GM12878 (cell line): Measurements from ENCODE around the gene KLRF1.
A peak's percentile ranks its signal among the peaks of the same experiment; 100 is the strongest.

ENCODE experiments used
- BHLHE40 ChIP-seq, 2 experiments: fragments of 450-650 bp in 1 of 2; IDR thresholded peaks; 2 replicates each; pipeline ENCODE4 v1.6.1; 2011 to 2017; ENCODE audit warnings: low read depth in 2 of 2, borderline replicate concordance in 1 of 2, improper control_type of control experiment in 1 of 2, low read length in 1 of 2, mild to moderate bottlenecking in 1 of 2
- CEBPB ChIP-seq, 2 experiments: fragments of 150-350 bp in 1 of 2; IDR thresholded peaks; 2 replicates each; pipeline ENCODE4 v1.6.1; 2012 to 2014; ENCODE audit warnings: low read depth in 2 of 2, low read length in 2 of 2, borderline replicate concordance in 1 of 2, inconsistent platforms in 1 of 2
- ETV6 ChIP-seq, 2 experiments: fragments of 450-650 bp in 1 of 2; IDR thresholded peaks in 1 of 2; conservative IDR thresholded peaks in 1 of 2; 2 replicates each; pipeline ENCODE4 v1.6.1; 2014; ENCODE audit warnings: antibody characterized with exemption in 1 of 2, borderline replicate concordance in 1 of 2, low read depth in 1 of 2, mild to moderate bottlenecking in 1 of 2, moderate library complexity in 1 of 2
- EZH2 ChIP-seq: IDR thresholded peaks from 2 replicates; pipeline ENCODE4 v1.6.1; 2012; ENCODE audit warnings: low read depth, mild to moderate bottlenecking, control low read depth, inconsistent platforms, low read length, borderline replicate concordance; ENCODE audit not compliant: control insufficient read depth
- RBBP5 ChIP-seq: fragments of 200-600 bp; sonication (generic); conservative IDR thresholded peaks from 2 replicates; pipeline ENCODE4 v1.6.1; 2016
- SIX5 ChIP-seq: IDR thresholded peaks from 2 replicates; pipeline ENCODE4 v1.6.1; 2011; ENCODE audit warnings: mild to moderate bottlenecking, low read depth, low read length, moderate library complexity; ENCODE audit not compliant: severe bottlenecking
- STAT1 ChIP-seq: fragments of 450-650 bp; conservative IDR thresholded peaks from 2 replicates; pipeline ENCODE4 v1.6.1; 2014; ENCODE audit warnings: antibody characterized with exemption, mild to moderate bottlenecking
- TAF1 ChIP-seq: IDR thresholded peaks from 2 replicates; pipeline ENCODE4 v1.6.1; 2011; ENCODE audit warnings: mild to moderate bottlenecking, low read depth, low read length, borderline replicate concordance
- ZBTB11 ChIP-seq: fragments of 450-650 bp; formaldehyde crosslinking; IDR thresholded peaks from 2 replicates; pipeline ENCODE4 v1.5.0; 2022; ENCODE audit warnings: mild to moderate bottlenecking, missing genetic modification characterization
- ZNF274 ChIP-seq: IDR thresholded peaks from one replicate; pipeline ENCODE4 v1.8.0; 2011; ENCODE audit not compliant: insufficient read length, insufficient read depth
- TF ChIP-seq, protein P1 (sequence below): IDR thresholded peaks from 2 replicates; pipeline ENCODE4 v1.6.1; 2012; ENCODE audit warnings: low read depth, low read length, improper control_type of control experiment

- TF ChIP-seq ETV6 (conservative IDR thresholded peaks at IDR 0.05 in 1 of 2, IDR thresholded peaks at IDR 0.05 in 1 of 2; ENCODE audit: borderline replicate concordance in 1 of 2, low read depth in 1 of 2) (no peak; a peak in 1 of 4 replicates), ZBTB11 (CRISPR knock-in tag) (no peak), SIX5 (no peak), CEBPB (IDR thresholded peaks at IDR 0.05; ENCODE audit: borderline replicate concordance in 1 of 2, low read depth in 2 of 2, low read length in 2 of 2) (no peak), TAF1 (no peak), BHLHE40 (IDR thresholded peaks at IDR 0.05; ENCODE audit: borderline replicate concordance in 1 of 2, low read depth in 2 of 2, low read length in 1 of 2) (peak in 1 of 2 experiments; percentile 33; a peak in 1 of 4 replicates), STAT1 (no peak), EZH2 (no peak), ZNF274 (no peak), RBBP5 (no peak)
- TF ChIP-seq, protein P1, sequence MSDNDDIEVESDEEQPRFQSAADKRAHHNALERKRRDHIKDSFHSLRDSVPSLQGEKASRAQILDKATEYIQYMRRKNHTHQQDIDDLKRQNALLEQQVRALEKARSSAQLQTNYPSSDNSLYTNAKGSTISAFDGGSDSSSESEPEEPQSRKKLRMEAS, result no peak
Observed at GRCh38 chr12:9797722-9798619, 29.3 kb upstream of the KLRF1 start.
